Astrocyte (in vitro differentiated cells and primary cell): ENCODE results near the gene FERMT3. TPM values are rescaled to one million over a fixed set of nuclear protein-coding genes. Genes with fewer than 3 reads are reported as not detected.

Experiments used
- DNase-seq: peaks from one replicate; pipeline ENCODE4 v3.0.0-alpha.2; 2010; ENCODE audit warnings: low read depth
- FAIRE-seq: peaks from 2 replicates; lab custom pipeline; 2011; peaks lifted over from hg19 to GRCh38; lab: Jason Lieb, UNC
- H2AFZ ChIP-seq: 2 replicates; pipeline ENCODE4 v1.6.0; 2012; ENCODE audit warnings: low read depth, low read length, inconsistent platforms
- H3K27ac ChIP-seq: 2 replicates; pipeline ENCODE4 v1.5.1; 2011; ENCODE audit warnings: low read depth, low read length, inconsistent platforms
- H3K27me3 ChIP-seq: 2 replicates; pipeline ENCODE4 v1.6.0; 2011; ENCODE audit warnings: low read length, inconsistent platforms; ENCODE audit not compliant: insufficient read depth
- H3K36me3 ChIP-seq: 2 replicates; pipeline ENCODE4 v1.5.1; 2011; ENCODE audit warnings: low read length, inconsistent platforms; ENCODE audit not compliant: insufficient read depth
- H3K4me1 ChIP-seq: 2 replicates; pipeline ENCODE4 v1.5.1; 2011; ENCODE audit warnings: low read length, inconsistent platforms; ENCODE audit not compliant: insufficient read depth
- H3K4me2 ChIP-seq: 2 replicates; pipeline ENCODE4 v1.6.0; 2012; ENCODE audit warnings: low read length, inconsistent platforms
- H3K4me3 ChIP-seq: 2 replicates; pipeline ENCODE4 v1.5.1; 2011; ENCODE audit warnings: low read depth, mild to moderate bottlenecking, low read length, inconsistent platforms; ENCODE audit not compliant: insufficient read depth
- H3K79me2 ChIP-seq: 2 replicates; pipeline ENCODE4 v1.6.0; 2012; ENCODE audit warnings: mild to moderate bottlenecking, low read length, inconsistent platforms; ENCODE audit not compliant: insufficient read depth
- H3K9ac ChIP-seq: 2 replicates; pipeline ENCODE4 v1.6.0; 2012; ENCODE audit warnings: mild to moderate bottlenecking, low read length, inconsistent platforms
- H3K9me3 ChIP-seq: 2 replicates; pipeline ENCODE4 v1.5.1; 2012; ENCODE audit warnings: low read depth, mild to moderate bottlenecking, low read length, inconsistent platforms; ENCODE audit not compliant: insufficient read depth
- H4K20me1 ChIP-seq: 2 replicates; pipeline ENCODE4 v1.6.0; 2012; ENCODE audit warnings: low read length, inconsistent platforms; ENCODE audit not compliant: insufficient read depth
- H3K27ac Mint-ChIP-seq: one replicate; pipeline ENCODE4 v1.8.0; 2021; ENCODE audit warnings: mild to moderate bottlenecking, mixed read lengths; ENCODE audit not compliant: unreplicated experiment
- H3K27me3 Mint-ChIP-seq: one replicate; pipeline ENCODE4 v1.8.0; 2021; ENCODE audit warnings: low read depth, mixed read lengths; ENCODE audit not compliant: unreplicated experiment
- H3K36me3 Mint-ChIP-seq: one replicate; pipeline ENCODE4 v1.8.0; 2021; ENCODE audit warnings: low read depth, mixed read lengths; ENCODE audit not compliant: unreplicated experiment
- H3K4me1 Mint-ChIP-seq: one replicate; pipeline ENCODE4 v1.8.0; 2021; ENCODE audit warnings: low read depth, mixed read lengths; ENCODE audit not compliant: unreplicated experiment
- H3K4me3 Mint-ChIP-seq: one replicate; pipeline ENCODE4 v1.8.0; 2021; ENCODE audit warnings: mild to moderate bottlenecking, moderate library complexity, mixed read lengths; ENCODE audit not compliant: unreplicated experiment
- H3K9me3 Mint-ChIP-seq: one replicate; pipeline ENCODE4 v1.8.0; 2021; ENCODE audit warnings: mild to moderate bottlenecking, mixed read lengths; ENCODE audit not compliant: unreplicated experiment
- CTCF ChIP-seq: IDR thresholded peaks from 2 replicates; pipeline ENCODE4 v1.5.1; 2011; ENCODE audit warnings: low read depth, mild to moderate bottlenecking, inconsistent platforms, low read length, moderate library complexity; ENCODE audit not compliant: insufficient read depth
- EZH2 ChIP-seq: IDR thresholded peaks from 2 replicates; pipeline ENCODE4 v1.6.1; 2012; ENCODE audit warnings: mild to moderate bottlenecking, low read length, inconsistent platforms; ENCODE audit not compliant: insufficient read depth
- total RNA-seq: library from RNA; stranded (reverse); gene quantifications from 2 replicates; pipeline ENCODE4 v1.2.1, GENCODE V29; 2021

Gene FERMT3
- total RNA-seq, 1 donor from 2014 or later, result 1.3 TPM

- H3K36me3 Mint-ChIP-seq, result peaks cover 27% of the 10 kb centered on the region
- H3K9me3 ChIP-seq, result no peaks in the 10 kb centered on the region
Observed at GRCh38 chr11:64256300-64256699, 49.8 kb downstream of the FERMT3 start.

GRCh38 chr11:64258356-64258755 lies 51.8 kb downstream of the FERMT3 start:
- Histone ChIP-seq H3K36me3 (peaks cover 20% of the 10 kb centered on the region), H3K9ac (no peak overlapping the region), H3K4me1 (peaks cover 14% of the 10 kb centered on the region), H3K9me3 (no peaks in the 10 kb centered on the region), H3K4me3 (no peak overlapping the region), H3K4me2 (no peak overlapping the region), H3K79me2 (peaks cover 9% of the 10 kb centered on the region), H3K27me3 (no peaks in the 10 kb centered on the region), H3K27ac (no peak overlapping the region), H4K20me1 (peaks cover 33% of the 10 kb centered on the region), H2AFZ (no peak overlapping the region)
- no peak overlapping the region for H3K27ac Mint-ChIP-seq
- H3K9me3 Mint-ChIP-seq, result peaks cover 2% of the 10 kb centered on the region
- TF ChIP-seq EZH2, result no peak
- no peak for TF ChIP-seq CTCF
- H3K27me3 Mint-ChIP-seq, result no peaks in the 10 kb centered on the region
- peaks cover 33% of the 10 kb centered on the region for H3K36me3 Mint-ChIP-seq
- no peak overlapping the region for H3K4me3 Mint-ChIP-seq
- H3K4me1 Mint-ChIP-seq, result peaks cover 12% of the 10 kb centered on the region
- FAIRE-seq (no peak), DNase-seq (no peak)

More at GRCh38 chr11:64256300-64256699, 49.8 kb downstream of the FERMT3 start:
- peaks cover 13% of the 10 kb centered on the region for H3K4me1 ChIP-seq
- H3K27ac ChIP-seq, result no peak overlapping the region
- no peak overlapping the region for H3K27ac Mint-ChIP-seq
- peaks cover 41% of the 10 kb centered on the region for H4K20me1 ChIP-seq
- H3K9ac ChIP-seq, result no peak overlapping the region
- DNase-seq (no peak), FAIRE-seq (no peak)
- no peak overlapping the region for H3K4me3 ChIP-seq
- H3K27me3 ChIP-seq, result no peaks in the 10 kb centered on the region
- peaks cover 5% of the 10 kb centered on the region for H3K4me1 Mint-ChIP-seq
- TF ChIP-seq EZH2 (no peak), CTCF (no peak)
- H3K4me2 ChIP-seq, result no peak overlapping the region
- peaks cover 17% of the 10 kb centered on the region for H3K36me3 ChIP-seq
- peaks cover 29% of the 10 kb centered on the region for H3K79me2 ChIP-seq
- no peak overlapping the region for H2AFZ ChIP-seq
- no peak overlapping the region for H3K4me3 Mint-ChIP-seq
- H3K27me3 Mint-ChIP-seq, result no peaks in the 10 kb centered on the region
- peaks cover 2% of the 10 kb centered on the region for H3K9me3 Mint-ChIP-seq

GRCh38 chr11:64258946-64259532 lies 52.5 kb downstream of the FERMT3 start:
- Mint-ChIP-seq H3K27me3 (no peaks in the 10 kb centered on the region), H3K4me1 (peaks cover 12% of the 10 kb centered on the region), H3K4me3 (peak overlapping the region; percentile 47), H3K27ac (peak overlapping the region; percentile 47), H3K36me3 (peaks cover 32% of the 10 kb centered on the region), H3K9me3 (peaks cover 2% of the 10 kb centered on the region)
- TF ChIP-seq EZH2 (no peak), CTCF (no peak)
- no peak for FAIRE-seq
- Histone ChIP-seq H3K9me3 (no peaks in the 10 kb centered on the region), H3K27ac (no peak overlapping the region), H4K20me1 (peaks cover 30% of the 10 kb centered on the region), H3K79me2 (peaks cover 2% of the 10 kb centered on the region), H3K4me3 (no peak overlapping the region), H3K4me1 (peaks cover 14% of the 10 kb centered on the region), H3K27me3 (no peaks in the 10 kb centered on the region), H2AFZ (no peak overlapping the region), H3K9ac (no peak overlapping the region), H3K36me3 (peaks cover 21% of the 10 kb centered on the region), H3K4me2 (no peak overlapping the region)
- DNase-seq, result no peak
